ENCODE measurements around the gene CHP2.

Gene CHP2

GRCh38 chr16:23803591-23804123 is 48.8 kb downstream of the CHP2 start:
- no peaks in the 10 kb centered on the region for H4K20me1 ChIP-seq (ENCODE audit: insufficient read depth, low read length)

GRCh38 chr16:23807028-23807427 is 52.2 kb downstream of the CHP2 start:
- no peaks in the 10 kb centered on the region for H3K36me3 ChIP-seq (replicated peaks; ENCODE audit: low read depth, low read length)
- no peak overlapping the region for H3K4me3 ChIP-seq (ENCODE audit: low read length)
- no peak overlapping the region; the same call in 1 of the 2 replicates for H3K9ac ChIP-seq (ENCODE audit: low read length)
- H3K9me3 ChIP-seq (ENCODE audit: insufficient read depth, low read length), result no peaks in the 10 kb centered on the region
- no peak overlapping the region for H3K27ac ChIP-seq (ENCODE audit: low read length)
- TF ChIP-seq CTCF (IDR thresholded peaks at IDR 0.05; ENCODE audit: low read depth, low read length), result no peak
- TF ChIP-seq EZH2phosphoT487 (IDR thresholded peaks at IDR 0.05; ENCODE audit: low read depth), result no peak
- H3K4me2 ChIP-seq (ENCODE audit: low read length), result peak overlapping the region; percentile 45
- H3K27me3 ChIP-seq (ENCODE audit: low read depth, low read length), result peaks cover 39% of the 10 kb centered on the region
- no peaks in the 10 kb centered on the region for H4K20me1 ChIP-seq (ENCODE audit: insufficient read depth, low read length)
- no peak overlapping the region for H2AFZ ChIP-seq (ENCODE audit: low read depth, low read length)
- no peaks in the 10 kb centered on the region for H3K79me2 ChIP-seq (ENCODE audit: low read length)
- peaks cover 36% of the 10 kb centered on the region for H3K4me1 ChIP-seq (ENCODE audit: low read length)

More at GRCh38 chr16:23803591-23804123, 48.8 kb downstream of the CHP2 start:
- Histone ChIP-seq H3K9me3 (ENCODE audit: insufficient read depth, low read length) (no peaks in the 10 kb centered on the region), H2AFZ (ENCODE audit: low read depth, low read length) (no peak overlapping the region), H3K36me3 (replicated peaks; ENCODE audit: low read depth, low read length) (no peaks in the 10 kb centered on the region), H3K4me1 (ENCODE audit: low read length) (peaks cover 36% of the 10 kb centered on the region), H3K9ac (ENCODE audit: low read length) (0 out of 2 replicates have a peak overlapping the region, but pooled peaks have one; percentile 15), H3K27me3 (ENCODE audit: low read depth, low read length) (peaks cover 27% of the 10 kb centered on the region), H3K4me3 (ENCODE audit: low read length) (peak overlapping the region; percentile 64), H3K4me2 (ENCODE audit: low read length) (peak overlapping the region; percentile 78), H3K27ac (ENCODE audit: low read length) (no peak overlapping the region), H3K79me2 (ENCODE audit: low read length) (no peaks in the 10 kb centered on the region)
- TF ChIP-seq CTCF (IDR thresholded peaks at IDR 0.05; ENCODE audit: low read depth, low read length) (peak; percentile 85), EZH2phosphoT487 (IDR thresholded peaks at IDR 0.05; ENCODE audit: low read depth) (no peak)
